Activated CD4-positive, alpha-beta T cell treated with anti-CD3 and anti-CD28 coated beads, Interleukin-2, amount 10 ng/mL, durations not matched to agents 24 days and 14 days (primary cell): ENCODE data around the gene AHR. TPM values are rescaled to one million over a fixed set of nuclear protein-coding genes. Genes with fewer than 3 reads are reported as not detected.
"Not testable (repeated sequence)": the region's sequence is repeated elsewhere in the genome, so short reads cannot be mapped to it uniquely, and the experiment has no call there.

Source experiments
- DNase-seq: peaks from one replicate; pipeline ENCODE4 v3.0.0; 2022
- H3K27ac Mint-ChIP-seq: one replicate; pipeline ENCODE4 v1.8.0; 2022; ENCODE audit warnings: mild to moderate bottlenecking, mixed read lengths
- H3K27me3 Mint-ChIP-seq: one replicate; pipeline ENCODE4 v1.8.0; 2022; ENCODE audit warnings: mixed read lengths
- H3K36me3 Mint-ChIP-seq: one replicate; pipeline ENCODE4 v1.8.0; 2022; ENCODE audit warnings: low read depth, mild to moderate bottlenecking, mixed read lengths
- H3K4me1 Mint-ChIP-seq: one replicate; pipeline ENCODE4 v1.8.0; 2021; ENCODE audit warnings: mixed read lengths
- H3K4me3 Mint-ChIP-seq: one replicate; pipeline ENCODE4 v1.8.0; 2022; ENCODE audit warnings: mild to moderate bottlenecking, moderate library complexity, mixed read lengths
- H3K9me3 Mint-ChIP-seq: one replicate; pipeline ENCODE4 v1.8.0; 2021; ENCODE audit warnings: mixed read lengths
- intact Hi-C: fragments of 100-400 bp; cut with micrococcal nuclease; formaldehyde crosslinking; loops from one replicate; pipeline ENCODE4 v1.15.1; 2023
- total RNA-seq: library from RNA; stranded (reverse); gene quantifications from 2 replicates; pipeline ENCODE4 v1.2.3, GENCODE V29; 2022

AHR gene
- total RNA-seq, 1 donor from 2014 or later, result 30.7 TPM

DNA sequence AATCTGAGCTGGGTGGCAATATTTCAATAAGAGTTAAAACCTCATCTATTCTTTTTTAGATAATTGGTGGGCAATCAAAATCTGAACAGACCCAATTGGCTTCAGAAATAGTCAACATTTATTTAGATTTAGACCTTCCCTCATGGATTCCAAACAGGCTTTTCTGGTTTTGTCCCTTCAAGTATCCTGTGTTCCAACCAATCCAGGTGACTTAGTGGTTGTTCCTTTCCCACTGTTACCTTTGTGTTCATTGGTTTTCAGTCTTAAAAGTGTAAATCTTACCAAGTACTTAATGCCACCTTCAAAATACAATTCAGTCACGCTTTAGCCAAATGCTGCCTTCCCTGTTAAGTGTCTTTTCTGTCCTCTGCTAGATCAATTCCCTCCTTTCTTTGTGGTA lies 85.9 kb downstream of the AHR start:
- no peak overlapping the region for H3K27ac Mint-ChIP-seq
- H3K36me3 Mint-ChIP-seq, result no peaks in the 10 kb centered on the region
- no peaks in the 10 kb centered on the region for H3K4me1 Mint-ChIP-seq
- no peak for DNase-seq
- intact Hi-C loops, result no loop called here
- peaks cover 9% of the 10 kb centered on the region for H3K27me3 Mint-ChIP-seq
- H3K4me3 Mint-ChIP-seq, result no peak overlapping the region
- H3K9me3 Mint-ChIP-seq, result no peaks in the 10 kb centered on the region

DNA sequence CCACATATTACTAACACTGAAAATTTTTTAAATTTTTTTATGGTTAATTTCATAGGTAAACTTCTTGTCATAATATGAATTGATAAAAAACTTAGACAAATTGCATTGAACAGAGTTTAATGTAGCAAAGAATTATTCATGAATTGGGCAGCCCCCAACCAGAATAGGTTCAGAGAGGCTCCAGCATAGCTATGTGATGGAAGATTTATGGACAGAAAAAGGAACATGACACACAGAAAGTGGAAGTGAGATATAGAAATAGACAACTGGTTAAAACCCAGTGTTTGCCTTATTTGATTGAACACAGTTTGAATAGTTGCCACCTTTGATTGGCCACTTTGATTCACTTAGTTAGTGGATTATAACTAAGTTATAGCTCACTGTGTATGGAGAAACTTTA lies 87.2 kb downstream of the AHR start:
- no peak overlapping the region for H3K4me3 Mint-ChIP-seq
- H3K27ac Mint-ChIP-seq, result no peak overlapping the region
- H3K36me3 Mint-ChIP-seq, result no peaks in the 10 kb centered on the region
- H3K4me1 Mint-ChIP-seq, result no peaks in the 10 kb centered on the region
- DNase-seq, result no peak
- H3K9me3 Mint-ChIP-seq, result peaks cover 4% of the 10 kb centered on the region
- peaks cover 5% of the 10 kb centered on the region for H3K27me3 Mint-ChIP-seq
- intact Hi-C loops, result no loop called here

DNA sequence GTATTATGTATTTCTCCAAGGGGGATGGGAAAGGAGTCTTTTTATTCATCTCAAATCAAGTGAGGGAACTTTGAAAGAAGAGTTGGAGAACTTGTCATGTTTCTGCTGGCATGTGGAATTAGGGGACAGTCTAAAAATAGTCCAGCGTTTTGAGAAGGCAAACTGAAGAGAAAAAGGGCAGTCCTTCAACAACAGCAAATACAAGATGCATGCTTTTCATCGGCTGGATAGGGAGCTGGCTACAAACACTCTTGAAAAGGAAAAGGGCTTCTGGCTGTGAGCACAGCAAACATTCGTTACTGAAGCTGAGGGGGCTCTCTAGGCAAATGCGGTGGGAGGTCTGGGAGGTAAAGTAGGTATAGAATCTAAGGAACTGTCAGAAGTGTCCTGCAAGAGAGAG lies 91.9 kb downstream of the AHR start:
- no peak overlapping the region for H3K4me3 Mint-ChIP-seq
- DNase-seq, result peak; percentile 12
- H3K4me1 Mint-ChIP-seq, result no peaks in the 10 kb centered on the region
- H3K27me3 Mint-ChIP-seq, result peaks cover 8% of the 10 kb centered on the region
- no peak overlapping the region for H3K27ac Mint-ChIP-seq
- intact Hi-C loops, result no loop called here
- peaks cover 3% of the 10 kb centered on the region for H3K36me3 Mint-ChIP-seq
- peaks cover 22% of the 10 kb centered on the region for H3K9me3 Mint-ChIP-seq

DNA sequence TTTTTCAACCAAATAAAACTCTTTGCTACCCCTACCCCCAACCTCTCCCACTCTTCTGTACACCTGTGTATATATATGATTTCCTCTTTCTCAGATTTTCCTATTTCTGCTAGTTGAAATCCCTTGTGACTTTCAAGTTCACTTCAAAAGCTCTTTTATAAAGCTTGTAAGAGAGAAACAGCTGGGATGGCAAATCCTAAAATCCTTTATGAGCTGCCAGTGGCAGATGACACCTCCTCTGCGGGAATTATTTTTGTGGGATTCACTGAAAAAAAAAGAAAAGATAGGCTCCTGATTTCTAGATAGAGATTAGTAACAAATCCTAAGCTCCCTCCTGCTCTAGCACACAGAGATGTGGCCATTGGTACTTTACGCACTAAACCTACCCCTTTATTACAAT lies 92.9 kb downstream of the AHR start:
- H3K27ac Mint-ChIP-seq, result no peak overlapping the region
- intact Hi-C loops, result no loop called here

DNA sequence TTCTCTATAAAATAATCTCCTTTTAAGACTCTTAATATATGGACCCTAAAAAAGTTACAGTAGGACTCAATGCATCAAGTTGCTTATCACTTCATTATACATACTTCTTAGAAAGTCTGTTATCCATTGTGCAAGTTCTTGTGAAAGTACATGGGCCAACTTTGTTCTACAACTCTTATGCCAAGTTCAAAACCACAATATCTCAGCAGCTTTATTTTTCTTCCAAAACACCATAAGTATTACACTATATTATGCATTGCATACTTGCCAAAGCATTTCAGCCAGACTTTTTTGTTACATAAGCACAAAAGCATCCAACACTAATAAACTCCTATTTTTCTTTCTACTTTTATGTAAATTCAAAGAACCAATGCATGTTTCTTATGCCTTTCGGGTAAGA lies 94.4 kb downstream of the AHR start:
- Mint-ChIP-seq H3K4me1 (no peaks in the 10 kb centered on the region), H3K9me3 (peaks cover 29% of the 10 kb centered on the region), H3K27ac (no peak overlapping the region), H3K36me3 (peaks cover 3% of the 10 kb centered on the region), H3K4me3 (no peak overlapping the region), H3K27me3 (peaks cover 4% of the 10 kb centered on the region)
- DNase-seq, result no peak
- intact Hi-C loops, result no loop called here

More for the DNA sequence above, 92.9 kb downstream of the AHR start:
- Mint-ChIP-seq H3K9me3 (peaks cover 23% of the 10 kb centered on the region), H3K4me1 (no peaks in the 10 kb centered on the region), H3K27me3 (peaks cover 8% of the 10 kb centered on the region), H3K36me3 (peaks cover 3% of the 10 kb centered on the region), H3K4me3 (no peak overlapping the region)
- DNase-seq, result peak; percentile 8

DNA sequence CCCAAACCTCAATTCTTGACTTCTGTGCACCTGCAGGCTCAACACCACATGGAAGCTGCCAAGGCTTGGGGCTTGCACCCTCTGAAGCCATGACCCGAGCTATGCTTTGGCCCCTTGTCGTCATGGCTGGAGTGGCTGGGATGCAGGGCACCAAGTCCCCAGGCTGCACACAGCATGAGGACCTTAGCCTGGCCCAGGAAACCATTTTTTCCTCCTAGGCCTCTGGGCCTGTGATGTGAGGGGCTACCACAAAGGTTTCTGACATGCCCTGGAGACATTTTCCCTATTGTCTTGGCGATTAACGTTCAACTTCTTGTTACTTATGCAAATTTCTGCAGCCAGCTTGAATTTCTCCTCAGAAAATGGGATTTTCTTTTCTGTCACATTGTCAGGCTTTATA lies 96.1 kb downstream of the AHR start:
- H3K9me3 Mint-ChIP-seq, result peaks cover 32% of the 10 kb centered on the region
- H3K27ac Mint-ChIP-seq, H3K4me3 Mint-ChIP-seq, H3K27me3 Mint-ChIP-seq, intact Hi-C loops, H3K36me3 Mint-ChIP-seq, H3K4me1 Mint-ChIP-seq: not testable (repeated sequence)
- DNase-seq, result peak; percentile 34
